Activated naive CD8-positive, alpha-beta T cell treated with anti-CD3 and anti-CD28 coated beads for 36 hours (primary cell): Measurements from ENCODE around the gene CNTN5. TPM values are rescaled to one million over a fixed set of nuclear protein-coding genes. Genes with fewer than 3 reads are reported as not detected.

Experiments used
- DNase-seq: peaks from one replicate; pipeline ENCODE4 v3.0.0; 2021
- H3K27ac Mint-ChIP-seq: one replicate; pipeline ENCODE4 v1.8.0; 2022; ENCODE audit warnings: mild to moderate bottlenecking, moderate library complexity, mixed read lengths
- H3K27me3 Mint-ChIP-seq: one replicate; pipeline ENCODE4 v1.8.0; 2022; ENCODE audit warnings: mild to moderate bottlenecking, mixed read lengths
- H3K36me3 Mint-ChIP-seq: one replicate; pipeline ENCODE4 v1.8.0; 2021; ENCODE audit warnings: mild to moderate bottlenecking, mixed read lengths
- H3K4me1 Mint-ChIP-seq: one replicate; pipeline ENCODE4 v1.8.0; 2021; ENCODE audit warnings: mixed read lengths
- H3K4me3 Mint-ChIP-seq: one replicate; pipeline ENCODE4 v1.8.0; 2022; ENCODE audit warnings: mild to moderate bottlenecking, moderate library complexity, mixed read lengths
- H3K9me3 Mint-ChIP-seq: one replicate; pipeline ENCODE4 v1.8.0; 2022; ENCODE audit warnings: mixed read lengths
- total RNA-seq, 2 experiments: library from RNA; stranded (reverse); gene quantifications; one replicate each; pipeline ENCODE4 v1.2.3, GENCODE V29; 2021

CNTN5 gene
- total RNA-seq, 2 experiments from 2014 or later, result not detected

- DNase-seq, result no peak
- no peak overlapping the region for H3K27ac Mint-ChIP-seq
- no peaks in the 10 kb centered on the region for H3K27me3 Mint-ChIP-seq
- H3K36me3 Mint-ChIP-seq, result no peaks in the 10 kb centered on the region
- H3K9me3 Mint-ChIP-seq, result no peaks in the 10 kb centered on the region
- H3K4me3 Mint-ChIP-seq, result no peak overlapping the region
- no peaks in the 10 kb centered on the region for H3K4me1 Mint-ChIP-seq
Measured at GRCh38 chr11:99368583-99368982, 347.8 kb downstream of the CNTN5 start.

GRCh38 chr11:99370549-99371216, 349.9 kb downstream of the CNTN5 start:
- Mint-ChIP-seq H3K27me3 (no peaks in the 10 kb centered on the region), H3K27ac (no peak overlapping the region), H3K9me3 (peaks cover 3% of the 10 kb centered on the region), H3K36me3 (no peaks in the 10 kb centered on the region), H3K4me3 (no peak overlapping the region), H3K4me1 (no peaks in the 10 kb centered on the region)
- DNase-seq, result no peak

GRCh38 chr11:99371257-99371656, 350.5 kb downstream of the CNTN5 start:
- no peak for DNase-seq
- H3K4me3 Mint-ChIP-seq, result no peak overlapping the region
- no peaks in the 10 kb centered on the region for H3K27me3 Mint-ChIP-seq
- peaks cover 3% of the 10 kb centered on the region for H3K9me3 Mint-ChIP-seq
- H3K36me3 Mint-ChIP-seq, result no peaks in the 10 kb centered on the region
- H3K27ac Mint-ChIP-seq, result no peak overlapping the region
- H3K4me1 Mint-ChIP-seq, result no peaks in the 10 kb centered on the region

- Mint-ChIP-seq H3K27me3 (no peaks in the 10 kb centered on the region), H3K36me3 (no peaks in the 10 kb centered on the region), H3K4me1 (no peaks in the 10 kb centered on the region), H3K27ac (no peak overlapping the region), H3K9me3 (peaks cover 4% of the 10 kb centered on the region), H3K4me3 (no peak overlapping the region)
- no peak for DNase-seq
Measured at GRCh38 chr11:99376463-99376862, 355.7 kb downstream of the CNTN5 start.

GRCh38 chr11:99383648-99384245, 363.0 kb downstream of the CNTN5 start:
- DNase-seq, result no peak
- Mint-ChIP-seq H3K9me3 (peaks cover 5% of the 10 kb centered on the region), H3K4me3 (no peak overlapping the region), H3K4me1 (no peaks in the 10 kb centered on the region), H3K36me3 (no peaks in the 10 kb centered on the region), H3K27ac (no peak overlapping the region), H3K27me3 (no peaks in the 10 kb centered on the region)

- no peak for DNase-seq
- H3K4me3 Mint-ChIP-seq, result no peak overlapping the region
- no peak overlapping the region for H3K27ac Mint-ChIP-seq
- H3K27me3 Mint-ChIP-seq, result no peaks in the 10 kb centered on the region
- no peaks in the 10 kb centered on the region for H3K4me1 Mint-ChIP-seq
- H3K36me3 Mint-ChIP-seq, result no peaks in the 10 kb centered on the region
- peaks cover 4% of the 10 kb centered on the region for H3K9me3 Mint-ChIP-seq
Measured at GRCh38 chr11:99391245-99391644, 370.5 kb downstream of the CNTN5 start.

- H3K36me3 Mint-ChIP-seq, result no peaks in the 10 kb centered on the region
- DNase-seq, result no peak
- H3K4me1 Mint-ChIP-seq, result no peaks in the 10 kb centered on the region
- H3K27me3 Mint-ChIP-seq, result no peaks in the 10 kb centered on the region
- no peak overlapping the region for H3K27ac Mint-ChIP-seq
- peaks cover 2% of the 10 kb centered on the region for H3K9me3 Mint-ChIP-seq
- no peak overlapping the region for H3K4me3 Mint-ChIP-seq
Measured at GRCh38 chr11:99406345-99406744, 385.6 kb downstream of the CNTN5 start.

GRCh38 chr11:99410636-99411035, 389.9 kb downstream of the CNTN5 start:
- Mint-ChIP-seq H3K4me1 (no peaks in the 10 kb centered on the region), H3K4me3 (no peak overlapping the region), H3K36me3 (no peaks in the 10 kb centered on the region), H3K27ac (no peak overlapping the region), H3K27me3 (no peaks in the 10 kb centered on the region), H3K9me3 (peaks cover 4% of the 10 kb centered on the region)
- no peak for DNase-seq

GRCh38 chr11:99418927-99419720, 398.4 kb downstream of the CNTN5 start:
- peaks cover 3% of the 10 kb centered on the region for H3K9me3 Mint-ChIP-seq
- no peak for DNase-seq
- H3K36me3 Mint-ChIP-seq, result no peaks in the 10 kb centered on the region
- H3K4me3 Mint-ChIP-seq, result no peak overlapping the region
- no peaks in the 10 kb centered on the region for H3K27me3 Mint-ChIP-seq
- no peak overlapping the region for H3K27ac Mint-ChIP-seq
- H3K4me1 Mint-ChIP-seq, result no peaks in the 10 kb centered on the region

GRCh38 chr11:99419991-99420390, 399.2 kb downstream of the CNTN5 start:
- Mint-ChIP-seq H3K4me1 (no peaks in the 10 kb centered on the region), H3K9me3 (no peaks in the 10 kb centered on the region), H3K36me3 (no peaks in the 10 kb centered on the region)

GRCh38 chr11:99422581-99423427, 402.1 kb downstream of the CNTN5 start:
- no peaks in the 10 kb centered on the region for H3K27me3 Mint-ChIP-seq
- DNase-seq, result no peak
- no peak overlapping the region for H3K4me3 Mint-ChIP-seq
- H3K27ac Mint-ChIP-seq, result no peak overlapping the region
- H3K4me1 Mint-ChIP-seq, result no peaks in the 10 kb centered on the region
- no peaks in the 10 kb centered on the region for H3K36me3 Mint-ChIP-seq
- H3K9me3 Mint-ChIP-seq, result no peaks in the 10 kb centered on the region

More at GRCh38 chr11:99419991-99420390, 399.2 kb downstream of the CNTN5 start:
- no peak overlapping the region for H3K4me3 Mint-ChIP-seq
- H3K27ac Mint-ChIP-seq, result no peak overlapping the region
- H3K27me3 Mint-ChIP-seq, result no peaks in the 10 kb centered on the region
- DNase-seq, result no peak

GRCh38 chr11:99423428-99423983, 402.8 kb downstream of the CNTN5 start:
- DNase-seq, result no peak
- H3K27ac Mint-ChIP-seq, result no peak overlapping the region
- no peaks in the 10 kb centered on the region for H3K9me3 Mint-ChIP-seq
- no peaks in the 10 kb centered on the region for H3K27me3 Mint-ChIP-seq
- no peaks in the 10 kb centered on the region for H3K4me1 Mint-ChIP-seq
- no peak overlapping the region for H3K4me3 Mint-ChIP-seq
- H3K36me3 Mint-ChIP-seq, result no peaks in the 10 kb centered on the region

- H3K9me3 Mint-ChIP-seq, result no peaks in the 10 kb centered on the region
- no peak overlapping the region for H3K4me3 Mint-ChIP-seq
- DNase-seq, result no peak
- no peaks in the 10 kb centered on the region for H3K27me3 Mint-ChIP-seq
- no peaks in the 10 kb centered on the region for H3K36me3 Mint-ChIP-seq
- no peak overlapping the region for H3K27ac Mint-ChIP-seq
- no peaks in the 10 kb centered on the region for H3K4me1 Mint-ChIP-seq
Measured at GRCh38 chr11:99424313-99425084, 403.8 kb downstream of the CNTN5 start.

GRCh38 chr11:99425596-99425995, 404.8 kb downstream of the CNTN5 start:
- Mint-ChIP-seq H3K4me3 (no peak overlapping the region), H3K27me3 (no peaks in the 10 kb centered on the region), H3K4me1 (no peaks in the 10 kb centered on the region), H3K36me3 (no peaks in the 10 kb centered on the region), H3K27ac (no peak overlapping the region), H3K9me3 (no peaks in the 10 kb centered on the region)
- DNase-seq, result no peak
